ENCODE data around the gene C11orf68.

Gene C11orf68

DNA sequence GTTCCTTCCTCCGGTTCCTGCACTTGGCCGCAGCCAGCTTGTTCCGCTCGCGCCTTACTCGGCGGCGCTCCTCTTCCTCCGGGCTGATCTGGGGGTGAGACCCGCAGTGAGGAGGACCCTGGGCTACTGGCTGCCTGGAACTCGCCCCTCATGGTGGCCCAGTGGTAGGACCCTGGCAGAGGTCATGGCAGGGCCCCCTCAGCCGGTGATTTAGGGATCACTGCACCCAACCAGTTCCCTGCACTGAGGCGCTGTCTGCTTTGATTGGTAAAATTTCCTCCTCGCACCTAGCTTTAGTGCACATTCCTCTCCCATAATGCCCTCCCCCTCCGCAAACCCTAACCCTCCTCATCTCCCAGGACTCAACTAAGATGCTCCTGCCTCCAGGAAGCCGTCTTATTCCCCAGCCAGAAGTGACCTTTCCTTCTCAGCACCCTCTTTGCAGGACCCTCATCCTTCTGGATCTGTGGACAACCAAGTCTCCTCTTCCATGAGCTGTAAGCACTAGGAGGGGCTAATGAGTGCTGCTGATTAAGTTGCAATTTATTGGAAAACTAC lies 24.7 kb downstream of the C11orf68 start:
- TF ChIP-seq ZNF274 (IDR thresholded peaks at IDR 0.05; ENCODE audit: low read depth, low read length), result no peak
- H3K4me3 ChIP-seq (ENCODE audit: low read length), result peak overlapping the region; percentile 28; the same call in 1 of the 2 replicates

GRCh38 chr11:65892661-65893317 lies 26.1 kb downstream of the C11orf68 start:
- no peak for TF ChIP-seq ZNF274 (IDR thresholded peaks at IDR 0.05; ENCODE audit: low read depth, low read length)
- peak overlapping the region; percentile 78; the same call in 1 of the 2 replicates for H3K4me3 ChIP-seq (ENCODE audit: low read length)

- H3K4me3 ChIP-seq (ENCODE audit: low read length), result peak overlapping the region; percentile 78; the same call in 1 of the 2 replicates
Observed at GRCh38 chr11:65892137-65892540, 26.7 kb downstream of the C11orf68 start.

DNA sequence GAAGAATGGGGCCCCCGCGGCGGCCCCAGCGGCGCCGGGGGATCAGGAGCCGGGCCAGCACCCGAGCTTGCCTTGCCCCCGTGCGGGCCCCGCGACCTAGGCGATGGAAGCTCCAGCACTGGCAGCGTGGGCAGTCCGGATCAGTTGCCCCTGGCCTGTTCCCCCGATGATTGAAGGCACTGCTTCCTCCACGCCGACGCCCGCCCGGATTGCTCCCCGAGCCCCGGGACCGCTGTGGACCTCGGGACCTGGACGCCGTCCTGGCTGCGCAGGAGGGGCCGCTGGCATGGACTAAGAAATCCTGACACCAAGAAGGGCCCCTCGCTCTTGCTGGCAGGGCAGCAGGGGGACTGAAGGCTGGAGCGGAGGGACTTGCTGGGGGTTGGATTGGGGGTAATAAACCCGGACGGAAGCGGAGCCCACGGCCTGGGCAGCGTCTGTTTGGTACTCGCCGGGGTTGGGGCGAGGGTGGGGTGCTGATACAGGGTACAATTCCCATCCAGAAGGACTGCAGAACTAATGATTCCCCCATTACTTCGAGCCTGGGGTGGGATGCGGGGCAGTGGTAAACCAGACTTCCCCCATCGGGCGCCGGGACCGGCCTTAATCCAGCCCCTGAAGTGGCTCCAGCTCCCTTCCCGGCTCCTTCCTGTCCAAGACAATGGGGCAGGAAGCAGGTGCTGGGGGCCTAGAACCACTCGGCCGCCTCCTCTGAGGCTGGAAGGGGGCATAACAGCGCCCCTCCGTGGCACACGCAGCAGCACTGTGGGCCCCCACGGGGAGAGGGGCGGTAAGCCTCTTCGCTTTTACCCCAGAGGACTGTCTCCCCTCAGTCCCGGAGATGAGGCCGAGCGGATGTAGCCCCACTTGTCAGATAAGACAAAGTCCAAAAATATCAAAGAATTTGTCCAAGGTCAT lies 27.4 kb downstream of the C11orf68 start:
- TF ChIP-seq ZNF274 (IDR thresholded peaks at IDR 0.05; ENCODE audit: low read depth, low read length), result no peak
- peak overlapping the region; percentile 78 for H3K4me3 ChIP-seq (ENCODE audit: low read length)

GRCh38 chr11:65890324-65891218 lies 28.3 kb downstream of the C11orf68 start, which contains the start of gene CCDC85B:
CCDC85B (plus strand) TSS chr11:65890673; CDS start chr11:65890784, 111 bp downstream.
- H3K4me3 ChIP-seq (ENCODE audit: low read length), result peak within 1 kb of the TSS; percentile 78
- no peak for TF ChIP-seq ZNF274 (IDR thresholded peaks at IDR 0.05; ENCODE audit: low read depth, low read length)

DNA sequence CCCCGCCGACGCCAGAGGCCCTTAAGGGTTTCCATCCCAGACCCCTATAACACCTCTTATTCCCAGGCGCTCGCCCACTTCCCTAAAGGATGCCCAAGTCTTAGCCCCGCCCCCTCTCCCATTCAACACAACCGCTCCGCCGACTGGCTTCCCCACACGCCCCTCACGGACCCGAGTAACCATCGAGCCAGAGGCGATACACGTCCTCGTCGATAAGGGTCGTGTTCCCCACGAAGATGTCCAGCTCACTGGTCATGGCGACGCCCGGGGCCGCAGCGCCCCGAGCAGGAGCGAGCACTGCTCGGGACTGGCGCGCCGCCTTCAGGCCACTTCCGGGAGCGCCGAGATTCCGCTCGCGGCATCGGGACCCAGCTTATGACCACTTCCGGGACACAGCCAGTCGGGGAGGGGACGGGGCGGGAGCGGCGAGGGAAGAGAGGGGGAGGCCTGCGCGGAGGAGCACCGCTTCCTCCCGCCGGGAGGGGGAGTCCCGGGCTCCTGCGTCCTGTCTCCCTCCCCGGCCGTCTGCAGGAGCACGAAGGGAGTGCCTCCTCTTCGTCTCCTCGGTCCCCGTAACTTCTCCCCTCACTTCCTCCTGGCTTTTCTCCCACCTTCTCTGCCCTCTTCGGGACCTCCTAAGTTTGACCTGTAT lies 30.6 kb downstream of the C11orf68 start, which contains the start of gene FIBP:
Gene FIBP, minus strand, starts transcription at position 309 of the 652 bp plus-strand sequence. Its CDS starts 53 bp downstream, at position 256.
- H3K4me3 ChIP-seq (ENCODE audit: low read length), result peak within 1 kb of the TSS; percentile 82
- no peak for TF ChIP-seq ZNF274 (IDR thresholded peaks at IDR 0.05; ENCODE audit: low read depth, low read length)

DNA sequence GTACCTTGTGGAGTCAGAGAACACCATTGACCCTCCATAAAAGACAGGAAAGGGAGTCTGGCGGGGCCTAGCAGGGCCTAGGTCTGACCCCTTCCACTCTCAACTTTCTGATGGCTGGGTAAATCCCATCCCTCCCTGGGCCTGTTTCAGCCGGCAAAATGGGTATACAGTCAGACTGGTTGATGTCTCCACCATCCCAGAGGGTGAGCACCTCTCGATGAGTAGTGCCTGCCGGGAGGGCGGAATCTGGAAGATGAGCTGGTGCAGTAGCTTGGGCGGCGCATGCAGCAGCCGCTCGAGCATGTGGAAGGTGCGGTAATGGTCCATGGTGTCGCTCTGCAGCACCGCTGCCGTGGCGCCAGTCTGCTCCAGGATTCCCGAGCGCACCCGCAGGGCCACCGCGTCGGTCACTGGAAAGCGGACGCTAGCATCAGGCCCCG lies 31.1 kb downstream of the C11orf68 start:
- peak overlapping the region; percentile 82 for H3K4me3 ChIP-seq (ENCODE audit: low read length)
- no peak for TF ChIP-seq ZNF274 (IDR thresholded peaks at IDR 0.05; ENCODE audit: low read depth, low read length)

- peak overlapping the region; percentile 82; the same call in 1 of the 2 replicates for H3K4me3 ChIP-seq (ENCODE audit: low read length)
- no peak for TF ChIP-seq ZNF274 (IDR thresholded peaks at IDR 0.05; ENCODE audit: low read depth, low read length)
Observed at GRCh38 chr11:65886826-65887722, 31.8 kb downstream of the C11orf68 start.

GRCh38 chr11:65885808-65886536 lies 32.9 kb downstream of the C11orf68 start:
- H3K4me3 ChIP-seq (ENCODE audit: low read length), result no peak overlapping the region
- no peak for TF ChIP-seq ZNF274 (IDR thresholded peaks at IDR 0.05; ENCODE audit: low read depth, low read length)

DNA sequence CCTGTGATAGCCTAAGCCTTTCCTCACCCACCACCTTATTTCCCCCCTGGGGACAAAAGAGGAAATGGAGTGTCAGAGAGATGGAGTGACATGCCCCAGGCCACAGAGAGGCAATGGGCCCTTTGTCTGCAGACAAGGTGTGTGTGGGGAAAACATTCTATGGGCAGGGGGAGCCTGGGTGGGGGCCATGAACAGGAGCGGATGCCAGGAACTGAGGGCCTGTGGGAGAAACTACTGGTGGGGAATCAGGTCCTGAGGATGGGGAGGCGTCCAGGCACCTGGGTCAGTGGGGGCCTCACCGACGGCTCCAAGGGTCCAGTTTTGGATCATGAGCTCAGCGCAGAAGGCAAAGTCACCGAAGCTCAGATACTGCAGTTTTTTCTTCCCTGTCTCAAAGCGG lies 33.6 kb downstream of the C11orf68 start:
- no peak for TF ChIP-seq ZNF274 (IDR thresholded peaks at IDR 0.05; ENCODE audit: low read depth, low read length)
- no peak overlapping the region for H3K4me3 ChIP-seq (ENCODE audit: low read length)

- no peak overlapping the region for H3K4me3 ChIP-seq (ENCODE audit: low read length)
- TF ChIP-seq ZNF274 (IDR thresholded peaks at IDR 0.05; ENCODE audit: low read depth, low read length), result no peak
Observed at GRCh38 chr11:65884716-65885092, 34.2 kb downstream of the C11orf68 start.
